K562 (cell line): Measurements from ENCODE around the gene LRRC47. TPM values are rescaled to one million over a fixed set of nuclear protein-coding genes. Genes with fewer than 3 reads are reported as not detected.

Source experiments
- ATF3 ChIP-seq, 2 experiments: fragments of 450-650 bp in 1 of 2; sonication (generic) in 1 of 2; formaldehyde crosslinking in 1 of 2; IDR thresholded peaks in 1 of 2; conservative IDR thresholded peaks in 1 of 2; 2 replicates each; pipeline versions ENCODE4 v1.6.1 to v1.8.1; 2016 to 2023; ENCODE audit warnings: mild to moderate bottlenecking in 2 of 2, moderate library complexity in 2 of 2, inconsistent platforms in 1 of 2, missing genetic modification reagents in 1 of 2
- BMI1 ChIP-seq: fragments of 150-350 bp; IDR thresholded peaks from 2 replicates; pipeline ENCODE4 v1.6.1; 2014; ENCODE audit warnings: low read length
- BRCA1 ChIP-seq, 2 experiments: fragments of 450-650 bp in 1 of 2; sonication (generic) in 1 of 2; formaldehyde crosslinking in 1 of 2; IDR thresholded peaks; 2 replicates each; pipeline versions ENCODE4 v1.5.0 to v1.6.1; 2017 to 2020; ENCODE audit warnings: mild to moderate bottlenecking in 1 of 2, missing genetic modification reagents in 1 of 2
- CCNT2 ChIP-seq: IDR thresholded peaks from 2 replicates; pipeline ENCODE4 v1.6.1; 2011; ENCODE audit warnings: borderline replicate concordance, low read depth, mild to moderate bottlenecking, moderate library complexity, mixed read lengths, low read length; ENCODE audit not compliant: insufficient read length; ENCODE audit errors: extremely low read depth
- CHD2 ChIP-seq: IDR thresholded peaks from 2 replicates; pipeline ENCODE4 v1.6.1; 2011; ENCODE audit warnings: low read depth, low read length
- HCFC1 ChIP-seq: IDR thresholded peaks from 2 replicates; pipeline ENCODE4 v1.6.1; 2012; ENCODE audit warnings: low read depth, low read length, improper control_type of control experiment
- JUNB ChIP-seq: fragments of 450-650 bp; formaldehyde crosslinking; conservative IDR thresholded peaks from 2 replicates; pipeline ENCODE4 v1.4.0; 2020; ENCODE audit warnings: mild to moderate bottlenecking
- MEF2A ChIP-seq: IDR thresholded peaks from 2 replicates; pipeline ENCODE4 v1.6.1; 2011; ENCODE audit warnings: low read depth, mild to moderate bottlenecking, low read length, moderate library complexity; ENCODE audit not compliant: control insufficient read depth
- NCOA1 ChIP-seq: fragments of 450-650 bp; IDR thresholded peaks from 2 replicates; pipeline ENCODE4 v1.6.1; 2016; ENCODE audit warnings: low read depth
- NCOA2 ChIP-seq, 2 experiments: fragments of 450-650 bp; IDR thresholded peaks; 2 replicates each; pipeline ENCODE4 v1.6.1; 2018; ENCODE audit warnings: mild to moderate bottlenecking in 2 of 2, moderate library complexity in 1 of 2; ENCODE audit not compliant: partially characterized antibody in 2 of 2
- NFATC3 ChIP-seq: fragments of 450-650 bp; IDR thresholded peaks from 2 replicates; pipeline ENCODE4 v1.6.1; 2017; ENCODE audit warnings: mild to moderate bottlenecking
- PHF20 ChIP-seq: fragments of 450-650 bp; IDR thresholded peaks from 2 replicates; pipeline ENCODE4 v1.6.1; 2018; ENCODE audit not compliant: partially characterized antibody
- PHF21A ChIP-seq: fragments of 450-650 bp; IDR thresholded peaks from 2 replicates; pipeline ENCODE4 v1.6.1; 2017; ENCODE audit warnings: low read depth, borderline replicate concordance
- TBL1XR1 ChIP-seq, 2 experiments: IDR thresholded peaks; 2 replicates each; pipeline ENCODE4 v1.6.1; 2012; ENCODE audit warnings: improper control_type of control experiment in 2 of 2, low read length in 2 of 2, mild to moderate bottlenecking in 1 of 2
- TSHZ1 ChIP-seq: fragments of 250-450 bp; sonication (Bioruptor Pico); IDR thresholded peaks from 2 replicates; pipeline ENCODE4 v1.4.0; 2020; ENCODE audit warnings: mild to moderate bottlenecking, moderate library complexity
- XRCC5 ChIP-seq: fragments of 200-400 bp; formaldehyde crosslinking; IDR thresholded peaks from 2 replicates; pipeline ENCODE4 v1.6.1; 2017; ENCODE audit warnings: low read depth, mild to moderate bottlenecking, low read length
- ZNF124 ChIP-seq: sonication (generic); formaldehyde crosslinking; IDR thresholded peaks from 2 replicates; pipeline ENCODE4 v1.8.1; 2022; ENCODE audit warnings: missing genetic modification reagents
- polyA plus RNA-seq, 8 experiments: library from polyadenylated mRNA; depleted of rRNA in 4 of 8; stranded (reverse) in 5 of 8; unstranded in 3 of 8; fragments of >200 nt; fragmentation: Nextera tagmentation in 2 of 8; fragmentation: Illumina TruSeq in 1 of 8; extraction: Ambion mirVana in 2 of 8; extraction: Trizol in 1 of 8; gene quantifications; 2 replicates each; pipeline versions ENCODE4 v1.2.1 to v1.2.3, GENCODE V29; 2011 to 2014; ENCODE audit warnings: inconsistent platforms in 1 of 8, missing spikeins in 1 of 8
- total RNA-seq, 7 experiments: library from RNA; depleted of rRNA in 6 of 7; stranded (reverse); fragments of >200 nt in 6 of 7; fragmentation: Illumina TruSeq in 2 of 7; extraction: Trizol in 2 of 7; gene quantifications; 2 replicates each; pipeline versions ENCODE4 v1.2.1 to v1.2.3, GENCODE V29; 2011 to 2021; ENCODE audit warnings: low replicate concordance in 1 of 7
- TF ChIP-seq, protein P1 (sequence below): sonication (generic); formaldehyde crosslinking; IDR thresholded peaks from 2 replicates; pipeline ENCODE4 v1.8.0; 2022; ENCODE audit warnings: mild to moderate bottlenecking, missing genetic modification reagents
- TF ChIP-seq, protein P2 (sequence below): sonication (generic); formaldehyde crosslinking; IDR thresholded peaks from 2 replicates; pipeline ENCODE4 v1.8.1; 2023; ENCODE audit warnings: missing genetic modification reagents, mild to moderate bottlenecking, borderline replicate concordance

The LRRC47 gene
- total and polyA plus RNA-seq, 9 of the 15 experiments (the other 6 are each of a cell fraction or from before 2014, with no cell fraction given): 4.6 to 68.0 (median 35.9) TPM

DNA sequence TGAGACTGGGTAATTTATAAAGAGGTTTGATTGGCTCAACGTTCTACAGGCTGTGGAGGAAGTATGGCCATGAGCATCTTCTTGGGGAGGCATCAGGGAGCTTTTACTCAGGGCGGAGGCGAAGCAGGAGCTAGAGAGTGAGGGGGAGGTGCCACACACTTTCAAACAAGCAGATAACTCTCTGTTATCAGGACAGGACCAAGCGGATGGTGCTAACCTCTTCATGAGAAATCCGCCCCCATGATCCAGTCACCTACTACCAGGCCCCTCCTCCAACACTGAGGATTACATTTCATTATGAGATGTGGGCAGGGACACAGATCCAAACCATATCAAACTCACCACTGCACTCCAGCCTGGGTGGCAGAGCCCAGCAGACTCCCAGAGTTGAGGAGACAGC is 11.5 kb upstream of the LRRC47 start (continued):
- no peak for TF ChIP-seq BMI1
- TF ChIP-seq NCOA1: peak; percentile 16; the same call in 1 of the 2 replicates
- TF ChIP-seq, protein P1, sequence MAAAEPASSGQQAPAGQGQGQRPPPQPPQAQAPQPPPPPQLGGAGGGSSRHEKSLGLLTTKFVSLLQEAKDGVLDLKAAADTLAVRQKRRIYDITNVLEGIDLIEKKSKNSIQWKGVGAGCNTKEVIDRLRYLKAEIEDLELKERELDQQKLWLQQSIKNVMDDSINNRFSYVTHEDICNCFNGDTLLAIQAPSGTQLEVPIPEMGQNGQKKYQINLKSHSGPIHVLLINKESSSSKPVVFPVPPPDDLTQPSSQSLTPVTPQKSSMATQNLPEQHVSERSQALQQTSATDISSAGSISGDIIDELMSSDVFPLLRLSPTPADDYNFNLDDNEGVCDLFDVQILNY (CRISPR knock-in tag): no peak
- TF ChIP-seq TSHZ1 (CRISPR knock-in tag): no peak
- TF ChIP-seq CHD2: no peak
- no peak for TF ChIP-seq JUNB (CRISPR knock-in tag)
- no peak for TF ChIP-seq TBL1XR1 (IDR thresholded peaks at IDR 0.05; ENCODE audit: low read length in 2 of 2)
- no peak for TF ChIP-seq ZNF124 (CRISPR knock-in tag)
- TF ChIP-seq NCOA2 (IDR thresholded peaks at IDR 0.05; ENCODE audit: partially characterized antibody in 2 of 2): no peak
- TF ChIP-seq MEF2A: no peak
- no peak for TF ChIP-seq XRCC5
- peak; percentile 25; the same call in 1 of the 2 replicates for TF ChIP-seq ATF3 (IDR thresholded peaks at IDR 0.05)
- no peak for TF ChIP-seq ATF3 (CRISPR knock-in tag; conservative IDR thresholded peaks at IDR 0.05)
- TF ChIP-seq NFATC3: no peak
- 0 out of 2 replicates have a peak, but pooled peaks have one; percentile 4 for TF ChIP-seq PHF21A
- TF ChIP-seq, protein P2, sequence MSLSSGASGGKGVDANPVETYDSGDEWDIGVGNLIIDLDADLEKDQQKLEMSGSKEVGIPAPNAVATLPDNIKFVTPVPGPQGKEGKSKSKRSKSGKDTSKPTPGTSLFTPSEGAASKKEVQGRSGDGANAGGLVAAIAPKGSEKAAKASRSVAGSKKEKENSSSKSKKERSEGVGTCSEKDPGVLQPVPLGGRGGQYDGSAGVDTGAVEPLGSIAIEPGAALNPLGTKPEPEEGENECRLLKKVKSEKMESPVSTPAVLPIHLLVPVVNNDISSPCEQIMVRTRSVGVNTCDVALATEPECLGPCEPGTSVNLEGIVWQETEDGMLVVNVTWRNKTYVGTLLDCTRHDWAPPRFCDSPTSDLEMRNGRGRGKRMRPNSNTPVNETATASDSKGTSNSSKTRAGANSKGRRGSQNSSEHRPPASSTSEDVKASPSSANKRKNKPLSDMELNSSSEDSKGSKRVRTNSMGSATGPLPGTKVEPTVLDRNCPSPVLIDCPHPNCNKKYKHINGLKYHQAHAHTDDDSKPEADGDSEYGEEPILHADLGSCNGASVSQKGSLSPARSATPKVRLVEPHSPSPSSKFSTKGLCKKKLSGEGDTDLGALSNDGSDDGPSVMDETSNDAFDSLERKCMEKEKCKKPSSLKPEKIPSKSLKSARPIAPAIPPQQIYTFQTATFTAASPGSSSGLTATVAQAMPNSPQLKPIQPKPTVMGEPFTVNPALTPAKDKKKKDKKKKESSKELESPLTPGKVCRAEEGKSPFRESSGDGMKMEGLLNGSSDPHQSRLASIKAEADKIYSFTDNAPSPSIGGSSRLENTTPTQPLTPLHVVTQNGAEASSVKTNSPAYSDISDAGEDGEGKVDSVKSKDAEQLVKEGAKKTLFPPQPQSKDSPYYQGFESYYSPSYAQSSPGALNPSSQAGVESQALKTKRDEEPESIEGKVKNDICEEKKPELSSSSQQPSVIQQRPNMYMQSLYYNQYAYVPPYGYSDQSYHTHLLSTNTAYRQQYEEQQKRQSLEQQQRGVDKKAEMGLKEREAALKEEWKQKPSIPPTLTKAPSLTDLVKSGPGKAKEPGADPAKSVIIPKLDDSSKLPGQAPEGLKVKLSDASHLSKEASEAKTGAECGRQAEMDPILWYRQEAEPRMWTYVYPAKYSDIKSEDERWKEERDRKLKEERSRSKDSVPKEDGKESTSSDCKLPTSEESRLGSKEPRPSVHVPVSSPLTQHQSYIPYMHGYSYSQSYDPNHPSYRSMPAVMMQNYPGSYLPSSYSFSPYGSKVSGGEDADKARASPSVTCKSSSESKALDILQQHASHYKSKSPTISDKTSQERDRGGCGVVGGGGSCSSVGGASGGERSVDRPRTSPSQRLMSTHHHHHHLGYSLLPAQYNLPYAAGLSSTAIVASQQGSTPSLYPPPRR: no peak
- no peak for TF ChIP-seq PHF20
- no peak for TF ChIP-seq BRCA1 (IDR thresholded peaks at IDR 0.05)
- TF ChIP-seq BRCA1 (CRISPR knock-in tag; IDR thresholded peaks at IDR 0.05): no peak
- TF ChIP-seq CCNT2: no peak
- TF ChIP-seq HCFC1: no peak
